Hepatocyte (in vitro differentiated cells): Measurements from ENCODE around the gene HYKK. TPM values are rescaled to one million over a fixed set of nuclear protein-coding genes. Genes with fewer than 3 reads are reported as not detected.
"Not testable (repeated sequence)": the region's sequence is repeated elsewhere in the genome, so short reads cannot be mapped to it uniquely, and the experiment has no call there.

Experiments
- DNase-seq: peaks from one replicate; pipeline ENCODE4 v3.0.0-alpha.2; 2016; ENCODE audit warnings: low spot score
- H2AFZ ChIP-seq: fragments of 200-600 bp; sonication (generic); 2 replicates; pipeline ENCODE4 v1.6.0; 2016; ENCODE audit warnings: antibody characterized with exemption, mild to moderate bottlenecking
- H3K27ac ChIP-seq: fragments of 200-600 bp; sonication (generic); 2 replicates; pipeline ENCODE4 v1.5.1; 2016; ENCODE audit warnings: mild to moderate bottlenecking
- H3K27me3 ChIP-seq: fragments of 200-600 bp; sonication (generic); 2 replicates; pipeline ENCODE4 v1.6.1; 2016
- H3K36me3 ChIP-seq: fragments of 200-600 bp; sonication (generic); replicated peaks from 2 replicates; pipeline ENCODE4 v1.5.1; 2016; ENCODE audit warnings: low read depth; ENCODE audit not compliant: insufficient read depth
- H3K4me1 ChIP-seq: fragments of 200-600 bp; sonication (generic); 2 replicates; pipeline ENCODE4 v1.5.1; 2016; ENCODE audit warnings: mild to moderate bottlenecking, moderate library complexity; ENCODE audit not compliant: insufficient read depth
- H3K4me2 ChIP-seq: fragments of 200-600 bp; sonication (generic); 2 replicates; pipeline ENCODE4 v1.6.0; 2016
- H3K4me3 ChIP-seq: fragments of 200-600 bp; sonication (generic); 2 replicates; pipeline ENCODE4 v1.5.1; 2016; ENCODE audit warnings: mild to moderate bottlenecking
- H3K79me2 ChIP-seq: fragments of 200-600 bp; sonication (generic); 2 replicates; pipeline ENCODE4 v1.6.0; 2017; ENCODE audit warnings: mild to moderate bottlenecking
- H3K9me2 ChIP-seq: fragments of 200-600 bp; sonication (generic); replicated peaks from 2 replicates; pipeline ENCODE4 v1.6.0; 2017; ENCODE audit warnings: mild to moderate bottlenecking; ENCODE audit not compliant: insufficient read depth
- H3K9me3 ChIP-seq: fragments of 200-600 bp; sonication (generic); 2 replicates; pipeline ENCODE4 v1.5.1; 2016; ENCODE audit warnings: low read depth, mild to moderate bottlenecking
- H4K20me1 ChIP-seq: fragments of 200-600 bp; sonication (generic); 2 replicates; pipeline ENCODE4 v1.6.0; 2016; ENCODE audit warnings: mild to moderate bottlenecking; ENCODE audit not compliant: insufficient read depth, poor library complexity, severe bottlenecking
- EZH2 ChIP-seq: fragments of 200-600 bp; sonication (generic); IDR thresholded peaks from 2 replicates; pipeline ENCODE4 v1.6.1; 2016; ENCODE audit warnings: antibody characterized with exemption, mild to moderate bottlenecking, borderline replicate concordance
- EZH2phosphoT487 ChIP-seq: fragments of 200-600 bp; sonication (generic); IDR thresholded peaks from one replicate; pipeline ENCODE4 v1.6.1; 2018; ENCODE audit warnings: antibody characterized with exemption, mild to moderate bottlenecking, low read depth, moderate library complexity; ENCODE audit not compliant: unreplicated experiment, severe bottlenecking
- WGBS: methylation state at CpG from one replicate; pipeline ENCODE4 v1.1.6; 2016; ENCODE audit warnings: low lambda C conversion rate; ENCODE audit errors: missing lambda C conversion rate; 5-methylcytosine and 5-hydroxymethylcytosine counted together
- polyA plus RNA-seq: library from polyadenylated mRNA; unstranded; fragments of >200 nt; fragmentation: Nextera tagmentation; extraction: Ambion mirVana; gene quantifications from 2 replicates; pipeline ENCODE4 v1.2.1, GENCODE V29; 2016
- total RNA-seq: library from RNA; depleted of rRNA; stranded (reverse); fragments of >200 nt; gene quantifications from 2 replicates; pipeline ENCODE4 v1.2.3, GENCODE V29; 2014
- TF ChIP-seq, protein P1 (sequence below): fragments of 200-600 bp; sonication (generic); IDR thresholded peaks from 2 replicates; pipeline ENCODE4 v1.5.1; 2016; ENCODE audit warnings: antibody characterized with exemption, mild to moderate bottlenecking; ENCODE audit not compliant: poor library complexity

Gene HYKK
- total and polyA plus RNA-seq, 2 experiments from 2014 or later: 1.6 to 3.6 TPM

- DNase-seq: peak; percentile 12
- Histone ChIP-seq H3K9me3 (no peaks in the 10 kb centered on the region), H3K27ac (no peak overlapping the region), H3K36me3 (no peaks in the 10 kb centered on the region), H4K20me1 (no peaks in the 10 kb centered on the region), H3K4me2 (peak overlapping the region; percentile 83), H3K79me2 (no peaks in the 10 kb centered on the region), H3K27me3 (no peaks in the 10 kb centered on the region), H3K4me1 (no peaks in the 10 kb centered on the region), H3K9me2 (no peaks in the 10 kb centered on the region), H2AFZ (peak overlapping the region; percentile 34), H3K4me3 (peak overlapping the region; percentile 20)
- TF ChIP-seq, protein P1, sequence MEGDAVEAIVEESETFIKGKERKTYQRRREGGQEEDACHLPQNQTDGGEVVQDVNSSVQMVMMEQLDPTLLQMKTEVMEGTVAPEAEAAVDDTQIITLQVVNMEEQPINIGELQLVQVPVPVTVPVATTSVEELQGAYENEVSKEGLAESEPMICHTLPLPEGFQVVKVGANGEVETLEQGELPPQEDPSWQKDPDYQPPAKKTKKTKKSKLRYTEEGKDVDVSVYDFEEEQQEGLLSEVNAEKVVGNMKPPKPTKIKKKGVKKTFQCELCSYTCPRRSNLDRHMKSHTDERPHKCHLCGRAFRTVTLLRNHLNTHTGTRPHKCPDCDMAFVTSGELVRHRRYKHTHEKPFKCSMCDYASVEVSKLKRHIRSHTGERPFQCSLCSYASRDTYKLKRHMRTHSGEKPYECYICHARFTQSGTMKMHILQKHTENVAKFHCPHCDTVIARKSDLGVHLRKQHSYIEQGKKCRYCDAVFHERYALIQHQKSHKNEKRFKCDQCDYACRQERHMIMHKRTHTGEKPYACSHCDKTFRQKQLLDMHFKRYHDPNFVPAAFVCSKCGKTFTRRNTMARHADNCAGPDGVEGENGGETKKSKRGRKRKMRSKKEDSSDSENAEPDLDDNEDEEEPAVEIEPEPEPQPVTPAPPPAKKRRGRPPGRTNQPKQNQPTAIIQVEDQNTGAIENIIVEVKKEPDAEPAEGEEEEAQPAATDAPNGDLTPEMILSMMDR: no peak
- no peak for TF ChIP-seq EZH2phosphoT487
- no peak for TF ChIP-seq EZH2
- WGBS: 45% methylated on average over 6 of the region's 6 CpGs
These were observed 895 bp downstream of the HYKK start for GRCh38 chr15:78508272-78508671.

DNA sequence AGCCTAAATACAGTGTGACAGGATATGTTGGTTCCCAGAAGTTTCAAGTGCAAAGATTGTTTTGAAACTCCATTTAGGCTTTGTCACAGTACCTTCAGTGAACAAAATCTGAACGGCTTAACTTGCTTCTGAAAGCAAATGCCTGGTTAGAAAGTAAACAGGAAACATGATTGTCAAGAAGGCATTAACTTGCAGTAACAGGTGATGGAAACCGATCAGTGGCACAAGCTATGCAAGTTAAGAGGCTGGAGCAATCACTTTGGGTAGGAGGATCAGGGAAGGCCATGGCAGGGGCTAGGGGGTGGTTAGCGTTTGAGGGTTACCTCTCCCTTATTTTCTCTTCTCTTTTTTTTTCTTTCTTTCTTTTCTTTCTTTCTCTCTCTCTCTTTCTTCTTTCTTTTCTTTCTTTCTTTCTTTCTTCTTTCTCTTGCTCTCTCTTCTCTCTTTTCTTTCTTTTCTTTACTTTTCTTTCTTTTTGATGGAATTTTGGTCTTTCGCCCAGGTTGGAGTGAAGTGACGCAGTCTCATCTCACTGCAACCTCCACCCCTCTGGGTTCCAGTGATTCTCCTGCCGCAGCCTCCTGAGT is 2.4 kb downstream of the HYKK start:
- Histone ChIP-seq H3K4me3 (no peak overlapping the region), H3K9me2 (no peaks in the 10 kb centered on the region), H3K27me3 (no peaks in the 10 kb centered on the region), H3K9me3 (no peaks in the 10 kb centered on the region), H3K4me1 (no peaks in the 10 kb centered on the region), H3K36me3 (no peaks in the 10 kb centered on the region), H3K79me2 (no peaks in the 10 kb centered on the region), H2AFZ (no peak overlapping the region), H3K4me2 (no peak overlapping the region), H3K27ac (no peak overlapping the region), H4K20me1 (no peaks in the 10 kb centered on the region)
- no peak for DNase-seq
- 80% methylated on average over 6 of the region's 6 CpGs for WGBS
- no peak for TF ChIP-seq EZH2phosphoT487

DNA sequence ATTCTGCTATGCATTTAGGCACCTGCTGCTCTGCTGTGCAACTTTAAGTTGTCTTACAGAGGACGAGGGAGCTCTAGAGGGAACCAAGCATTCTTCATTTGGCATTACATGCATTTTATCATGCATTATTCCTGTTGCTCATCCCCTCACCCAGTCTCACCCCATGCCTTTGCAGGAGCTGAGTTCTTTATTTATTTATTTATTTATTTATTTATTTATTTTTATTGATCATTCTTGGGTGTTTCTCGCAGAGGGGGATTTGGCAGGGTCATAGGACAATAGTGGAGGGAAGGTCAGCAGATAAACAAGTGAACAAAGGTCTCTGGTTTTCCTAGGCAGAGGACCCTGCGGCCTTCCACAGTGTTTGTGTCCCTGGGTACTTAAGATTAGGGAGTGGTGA is 12.7 kb downstream of the HYKK start:
- 47% methylated on average over 3 of the region's 3 CpGs for WGBS
- DNase-seq: not testable (repeated sequence)

DNA sequence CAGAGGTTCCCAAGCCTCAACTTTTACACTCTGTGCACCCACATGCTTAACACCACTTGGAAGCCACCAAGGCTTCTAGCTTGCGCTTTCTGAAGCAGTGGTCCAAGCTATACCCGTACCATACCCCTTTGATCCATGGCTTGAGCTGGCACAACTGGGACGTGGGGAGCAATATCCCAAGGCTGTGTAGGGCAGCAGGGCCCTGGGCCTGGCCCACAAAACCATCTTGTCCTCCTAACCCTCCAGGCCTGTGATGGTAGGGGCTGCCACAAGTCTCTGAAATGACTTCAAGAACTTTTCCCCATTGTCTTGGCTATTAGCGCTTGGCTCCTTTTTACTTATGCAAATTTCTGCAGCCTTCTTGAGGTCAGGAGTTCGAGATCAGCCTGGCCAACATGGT is 16.9 kb downstream of the HYKK start:
- Histone ChIP-seq H4K20me1 (no peaks in the 10 kb centered on the region), H3K27ac (no peak overlapping the region), H3K27me3 (no peaks in the 10 kb centered on the region), H3K36me3 (no peaks in the 10 kb centered on the region), H3K4me2 (no peak overlapping the region), H3K4me3 (no peak overlapping the region), H2AFZ (no peak overlapping the region), H3K9me3 (no peaks in the 10 kb centered on the region), H3K9me2 (no peaks in the 10 kb centered on the region), H3K79me2 (no peaks in the 10 kb centered on the region), H3K4me1 (no peaks in the 10 kb centered on the region)
- WGBS: 94% methylated on average over 5 of the region's 5 CpGs
- no peak for TF ChIP-seq EZH2
- TF ChIP-seq, protein P1: no peak
- no peak for TF ChIP-seq EZH2phosphoT487
- no peak for DNase-seq

More for the DNA sequence above, 12.7 kb downstream of the HYKK start:
- not testable (repeated sequence) for H3K4me2 ChIP-seq, H3K9me3 ChIP-seq, H2AFZ ChIP-seq, H3K9me2 ChIP-seq, H3K79me2 ChIP-seq, H3K4me1 ChIP-seq, H3K36me3 ChIP-seq, H3K4me3 ChIP-seq, H4K20me1 ChIP-seq, H3K27me3 ChIP-seq, H3K27ac ChIP-seq
